ENCODE results near the gene MYO15B.

Gene MYO15B

GRCh38 chr17:75662511-75662910 is 74.9 kb downstream of the MYO15B start:
- H3K27me3 Mint-ChIP-seq = no peaks in the 10 kb centered on the region
- H3K4me1 Mint-ChIP-seq (ENCODE audit: low read depth) = peaks cover 7% of the 10 kb centered on the region
- no peak overlapping the region for H3K4me3 Mint-ChIP-seq

GRCh38 chr17:75664099-75664549 is 76.5 kb downstream of the MYO15B start:
- Mint-ChIP-seq H3K4me3 (no peak overlapping the region), H3K27ac (no peak overlapping the region), H3K9me3 (no peaks in the 10 kb centered on the region), H3K27me3 (no peaks in the 10 kb centered on the region), H3K36me3 (ENCODE audit: low read depth) (peaks cover 55% of the 10 kb centered on the region), H3K4me1 (ENCODE audit: low read depth) (peaks cover 12% of the 10 kb centered on the region)
- intact Hi-C loops (cut with micrococcal nuclease) = no loop called here

More at GRCh38 chr17:75662511-75662910, 74.9 kb downstream of the MYO15B start:
- Mint-ChIP-seq H3K9me3 (no peaks in the 10 kb centered on the region), H3K36me3 (ENCODE audit: low read depth) (peaks cover 56% of the 10 kb centered on the region), H3K27ac (no peak overlapping the region)
- intact Hi-C loops (cut with micrococcal nuclease) = no loop called here

GRCh38 chr17:75665981-75666380 is 78.4 kb downstream of the MYO15B start:
- Mint-ChIP-seq H3K4me1 (ENCODE audit: low read depth) (peaks cover 12% of the 10 kb centered on the region), H3K9me3 (no peaks in the 10 kb centered on the region), H3K36me3 (ENCODE audit: low read depth) (peaks cover 58% of the 10 kb centered on the region), H3K27ac (no peak overlapping the region), H3K27me3 (no peaks in the 10 kb centered on the region), H3K4me3 (peak overlapping the region; percentile 44)
- intact Hi-C loops (cut with micrococcal nuclease) = no loop called here

GRCh38 chr17:75666959-75667790 is 79.6 kb downstream of the MYO15B start, which contains the start of the genes RECQL5 and SAP30BP:
RECQL5 (minus strand) TSS chr17:75667154; CDS start chr17:75666557, 597 bp downstream.
SAP30BP (plus strand) TSS chr17:75667338; CDS start chr17:75667373, 35 bp downstream.
- intact Hi-C loops (cut with micrococcal nuclease) = no loop called here
- peaks cover 12% of the 10 kb centered on the region for H3K4me1 Mint-ChIP-seq (ENCODE audit: low read depth)
- H3K4me3 Mint-ChIP-seq = peak within 1 kb of the TSS; percentile 44
- H3K36me3 Mint-ChIP-seq (ENCODE audit: low read depth) = peaks cover 58% of the 10 kb centered on the region
- H3K27me3 Mint-ChIP-seq = no peaks in the 10 kb centered on the region
- H3K9me3 Mint-ChIP-seq = no peaks in the 10 kb centered on the region
- no peak within 1 kb of the TSS for H3K27ac Mint-ChIP-seq

- H3K4me3 Mint-ChIP-seq = no peak overlapping the region
- intact Hi-C loops (cut with micrococcal nuclease) = no loop called here
- no peak overlapping the region for H3K27ac Mint-ChIP-seq
Measured at GRCh38 chr17:75667825-75668224, 80.2 kb downstream of the MYO15B start.

GRCh38 chr17:75668489-75668888 is 80.9 kb downstream of the MYO15B start:
- Mint-ChIP-seq H3K27ac (no peak overlapping the region), H3K4me1 (ENCODE audit: low read depth) (peaks cover 12% of the 10 kb centered on the region), H3K4me3 (no peak overlapping the region), H3K27me3 (no peaks in the 10 kb centered on the region), H3K36me3 (ENCODE audit: low read depth) (peaks cover 64% of the 10 kb centered on the region), H3K9me3 (no peaks in the 10 kb centered on the region)
- intact Hi-C loops (cut with micrococcal nuclease) = no loop called here

More at GRCh38 chr17:75667825-75668224, 80.2 kb downstream of the MYO15B start:
- Mint-ChIP-seq H3K4me1 (ENCODE audit: low read depth) (peaks cover 12% of the 10 kb centered on the region), H3K9me3 (no peaks in the 10 kb centered on the region), H3K36me3 (ENCODE audit: low read depth) (peaks cover 58% of the 10 kb centered on the region), H3K27me3 (no peaks in the 10 kb centered on the region)

GRCh38 chr17:75670868-75671267 is 83.3 kb downstream of the MYO15B start:
- no peak overlapping the region for H3K4me3 Mint-ChIP-seq
- H3K36me3 Mint-ChIP-seq (ENCODE audit: low read depth) = peaks cover 60% of the 10 kb centered on the region
- no peaks in the 10 kb centered on the region for H3K27me3 Mint-ChIP-seq
- no peaks in the 10 kb centered on the region for H3K9me3 Mint-ChIP-seq
- intact Hi-C loops (cut with micrococcal nuclease) = no loop called here
- peaks cover 11% of the 10 kb centered on the region for H3K4me1 Mint-ChIP-seq (ENCODE audit: low read depth)
- no peak overlapping the region for H3K27ac Mint-ChIP-seq

- no peaks in the 10 kb centered on the region for H3K9me3 Mint-ChIP-seq
- no peak overlapping the region for H3K27ac Mint-ChIP-seq
- peaks cover 62% of the 10 kb centered on the region for H3K36me3 Mint-ChIP-seq (ENCODE audit: low read depth)
- H3K4me3 Mint-ChIP-seq = no peak overlapping the region
- H3K4me1 Mint-ChIP-seq (ENCODE audit: low read depth) = peaks cover 6% of the 10 kb centered on the region
- intact Hi-C loops (cut with micrococcal nuclease) = no loop called here
- H3K27me3 Mint-ChIP-seq = no peaks in the 10 kb centered on the region
Measured at GRCh38 chr17:75672011-75672410, 84.4 kb downstream of the MYO15B start.

- peaks cover 69% of the 10 kb centered on the region for H3K36me3 Mint-ChIP-seq (ENCODE audit: low read depth)
- H3K4me1 Mint-ChIP-seq (ENCODE audit: low read depth) = peaks cover 1% of the 10 kb centered on the region
- no peaks in the 10 kb centered on the region for H3K27me3 Mint-ChIP-seq
- no peaks in the 10 kb centered on the region for H3K9me3 Mint-ChIP-seq
- H3K4me3 Mint-ChIP-seq = no peak overlapping the region
- no peak overlapping the region for H3K27ac Mint-ChIP-seq
- intact Hi-C loops (cut with micrococcal nuclease) = no loop called here
Measured at GRCh38 chr17:75673487-75673886, 85.9 kb downstream of the MYO15B start.

All from dendritic cell treated with granulocyte-macrophage colony-stimulating factor and Interleukin-4, amounts not matched to agents 40 ng/mL and 50 ng/mL, for 4 days (primary cell).